Measurements from ENCODE around the gene CXCL13.

Gene CXCL13

DNA sequence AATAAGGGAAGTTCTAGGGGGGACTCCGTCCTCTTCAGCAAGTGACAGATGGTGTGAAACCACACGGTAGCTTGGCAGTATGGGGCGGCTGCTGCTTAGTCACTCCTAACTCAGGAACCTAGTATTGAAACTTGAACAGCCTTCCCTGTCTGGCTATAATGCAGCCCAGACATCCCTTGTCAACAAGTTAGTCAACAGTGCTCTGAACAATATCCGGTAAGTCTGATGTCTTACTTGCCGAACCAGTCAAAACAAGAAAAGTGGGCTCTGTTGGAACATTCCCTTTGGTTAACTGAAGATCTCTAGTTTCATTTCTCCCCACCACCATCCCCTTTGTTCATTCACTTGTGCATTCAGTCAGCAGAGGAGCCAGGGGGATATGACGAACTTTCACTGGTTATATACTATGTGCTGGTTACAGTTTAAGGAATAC lies 18.7 kb upstream of the CXCL13 start:
- H3K4me3 ChIP-seq (ENCODE audit: low read depth, low read length), result no peak overlapping the region
- TF ChIP-seq, protein P1, sequence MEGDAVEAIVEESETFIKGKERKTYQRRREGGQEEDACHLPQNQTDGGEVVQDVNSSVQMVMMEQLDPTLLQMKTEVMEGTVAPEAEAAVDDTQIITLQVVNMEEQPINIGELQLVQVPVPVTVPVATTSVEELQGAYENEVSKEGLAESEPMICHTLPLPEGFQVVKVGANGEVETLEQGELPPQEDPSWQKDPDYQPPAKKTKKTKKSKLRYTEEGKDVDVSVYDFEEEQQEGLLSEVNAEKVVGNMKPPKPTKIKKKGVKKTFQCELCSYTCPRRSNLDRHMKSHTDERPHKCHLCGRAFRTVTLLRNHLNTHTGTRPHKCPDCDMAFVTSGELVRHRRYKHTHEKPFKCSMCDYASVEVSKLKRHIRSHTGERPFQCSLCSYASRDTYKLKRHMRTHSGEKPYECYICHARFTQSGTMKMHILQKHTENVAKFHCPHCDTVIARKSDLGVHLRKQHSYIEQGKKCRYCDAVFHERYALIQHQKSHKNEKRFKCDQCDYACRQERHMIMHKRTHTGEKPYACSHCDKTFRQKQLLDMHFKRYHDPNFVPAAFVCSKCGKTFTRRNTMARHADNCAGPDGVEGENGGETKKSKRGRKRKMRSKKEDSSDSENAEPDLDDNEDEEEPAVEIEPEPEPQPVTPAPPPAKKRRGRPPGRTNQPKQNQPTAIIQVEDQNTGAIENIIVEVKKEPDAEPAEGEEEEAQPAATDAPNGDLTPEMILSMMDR (IDR thresholded peaks at IDR 0.05; ENCODE audit: low read depth, low read length), result no peak
- in situ Hi-C loops (cut with HindIII; ENCODE audit: low sequenced_read_pairs), result no loop called here
- no peak for DNase-seq (ENCODE audit: low read depth, low spot score)

GRCh38 chr4:77590482-77590881 lies 15.1 kb upstream of the CXCL13 start:
- H3K4me3 ChIP-seq (ENCODE audit: low read depth, low read length), result no peak overlapping the region
- in situ Hi-C loops (cut with HindIII; ENCODE audit: low sequenced_read_pairs), result no loop called here
- TF ChIP-seq, protein P1 (IDR thresholded peaks at IDR 0.05; ENCODE audit: low read depth, low read length), result no peak
- no peak for DNase-seq (ENCODE audit: low read depth, low spot score)

DNA sequence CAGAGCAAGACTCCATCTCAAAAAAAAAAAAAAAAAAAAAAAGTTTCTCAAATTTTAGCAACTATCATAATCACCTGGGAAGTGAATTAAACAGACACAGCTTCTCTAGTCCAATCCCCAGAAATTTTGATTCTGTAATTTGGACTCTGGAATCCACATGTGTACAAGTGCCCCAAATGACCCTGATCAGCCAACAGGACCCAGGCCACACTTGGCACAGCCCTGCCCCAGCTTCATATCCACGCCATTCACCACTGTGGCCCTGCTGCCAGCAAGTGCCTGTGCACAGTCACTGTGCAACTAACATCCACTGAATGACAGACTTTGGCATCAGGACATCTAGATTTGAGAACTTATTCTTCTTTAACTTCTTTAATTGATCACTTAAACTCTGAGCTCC lies 14.1 kb upstream of the CXCL13 start:
- in situ Hi-C loops (cut with HindIII; ENCODE audit: low sequenced_read_pairs), result no loop called here
- no peak for DNase-seq (ENCODE audit: low read depth, low spot score)
- TF ChIP-seq, protein P1 (IDR thresholded peaks at IDR 0.05; ENCODE audit: low read depth, low read length), result no peak
- no peak overlapping the region for H3K4me3 ChIP-seq (ENCODE audit: low read depth, low read length)

- TF ChIP-seq, protein P1 (IDR thresholded peaks at IDR 0.05; ENCODE audit: low read depth, low read length), result no peak
- H3K4me3 ChIP-seq (ENCODE audit: low read depth, low read length), result no peak overlapping the region
- no peak for DNase-seq (ENCODE audit: low read depth, low spot score)
- in situ Hi-C loops (cut with HindIII; ENCODE audit: low sequenced_read_pairs), result no loop called here
Measured at GRCh38 chr4:77593101-77593500, 12.5 kb upstream of the CXCL13 start.

DNA sequence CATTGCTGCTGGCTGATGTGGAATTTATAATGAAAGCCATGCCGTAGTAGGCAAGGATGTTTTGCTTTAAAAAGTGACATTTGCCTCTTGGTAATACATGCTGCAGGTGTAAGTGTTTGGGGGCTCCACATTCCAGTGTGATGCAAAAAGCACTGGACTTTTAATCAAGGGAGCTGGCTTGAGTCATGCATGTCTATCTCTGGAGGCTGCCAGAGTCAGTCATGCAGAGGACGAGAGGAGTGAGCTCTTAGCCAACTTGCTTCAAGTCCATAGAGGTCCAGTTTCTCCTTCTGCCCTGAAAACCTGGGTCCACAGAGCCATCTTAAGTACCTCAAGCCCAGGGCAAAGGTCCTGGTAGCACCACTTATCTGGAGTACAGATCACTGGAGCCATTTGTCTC lies 11.6 kb upstream of the CXCL13 start:
- TF ChIP-seq, protein P1 (IDR thresholded peaks at IDR 0.05; ENCODE audit: low read depth, low read length), result no peak
- no peak overlapping the region for H3K4me3 ChIP-seq (ENCODE audit: low read depth, low read length)
- no peak for DNase-seq (ENCODE audit: low read depth, low spot score)
- in situ Hi-C loops (cut with HindIII; ENCODE audit: low sequenced_read_pairs), result no loop called here

- in situ Hi-C loops (cut with HindIII; ENCODE audit: low sequenced_read_pairs), result no loop called here
- no peak overlapping the region for H3K4me3 ChIP-seq (ENCODE audit: low read depth, low read length)
- TF ChIP-seq, protein P1 (IDR thresholded peaks at IDR 0.05; ENCODE audit: low read depth, low read length), result no peak
- DNase-seq (ENCODE audit: low read depth, low spot score), result no peak
Measured at GRCh38 chr4:77595364-77595973, 10.2 kb upstream of the CXCL13 start.

Data from astrocyte of the spinal cord (primary cell).